NCI-H748 (cell line): ENCODE results near the gene OR2A1.
"Not testable (repeated sequence)": the region's sequence is repeated elsewhere in the genome, so short reads cannot be mapped to it uniquely, and the experiment has no call there.

Experiments used
- DNase-seq: peaks from one replicate; lab custom pipeline; 2025; ENCODE audit not compliant: unreplicated experiment; lab: John Stamatoyannopoulos, UW

The OR2A1 gene, protein sequence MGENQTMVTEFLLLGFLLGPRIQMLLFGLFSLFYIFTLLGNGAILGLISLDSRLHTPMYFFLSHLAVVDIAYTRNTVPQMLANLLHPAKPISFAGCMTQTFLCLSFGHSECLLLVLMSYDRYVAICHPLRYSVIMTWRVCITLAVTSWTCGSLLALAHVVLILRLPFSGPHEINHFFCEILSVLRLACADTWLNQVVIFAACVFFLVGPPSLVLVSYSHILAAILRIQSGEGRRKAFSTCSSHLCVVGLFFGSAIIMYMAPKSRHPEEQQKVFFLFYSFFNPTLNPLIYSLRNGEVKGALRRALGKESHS

DNA sequence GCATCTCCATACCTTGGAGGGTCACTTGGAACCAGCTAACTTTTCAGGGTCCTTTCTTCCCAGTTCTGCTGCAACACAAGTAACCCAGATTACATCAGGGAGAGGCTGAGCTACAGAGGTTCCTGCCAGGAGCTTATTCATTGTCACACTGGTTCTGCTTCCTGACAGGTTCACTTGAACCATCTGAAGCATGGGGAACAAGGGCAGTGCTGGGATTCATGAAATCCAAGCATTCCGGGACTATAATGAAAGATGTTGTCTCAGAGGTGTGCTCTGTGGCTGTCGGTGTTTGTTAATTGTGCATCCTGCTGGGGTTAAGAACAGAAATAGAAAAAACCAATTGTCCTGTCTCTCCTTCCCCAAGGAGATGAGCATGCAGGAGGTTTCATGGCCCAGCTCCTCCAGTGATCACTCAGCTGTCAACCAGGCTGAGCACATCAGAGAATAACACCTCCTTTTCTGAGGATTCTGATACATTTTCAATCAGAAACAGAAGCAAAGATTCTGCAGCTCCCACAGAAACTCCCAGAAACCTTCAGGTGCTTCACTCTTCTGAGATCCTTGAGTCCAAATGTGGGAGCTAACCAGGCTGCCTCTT, at the start of gene OR2A1:
OR2A1 (plus strand) TSS at position 548 of the 598 bp plus-strand sequence. CDS start 5,706 bp downstream, outside the sequence.
- not testable (repeated sequence) for DNase-seq

DNA sequence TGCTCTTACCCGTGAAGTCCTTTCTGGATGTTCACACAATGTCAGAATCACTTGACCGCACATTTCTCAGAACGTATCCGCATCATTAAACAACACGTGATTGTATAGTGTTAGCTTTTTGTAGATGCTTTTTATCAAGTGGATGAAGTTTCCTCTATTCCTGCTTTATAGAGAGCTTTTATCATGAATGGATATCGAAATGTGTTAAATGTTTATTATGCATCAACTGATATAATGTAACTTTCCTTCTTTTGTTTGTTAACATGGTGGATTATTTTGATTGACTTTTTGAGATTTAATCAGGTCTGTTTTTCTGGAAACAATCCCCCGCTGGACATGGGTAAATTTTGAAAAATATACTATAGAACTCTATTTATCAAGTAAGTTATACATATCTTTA, 47.5 kb upstream of the OR2A1 start, which contains the start of gene OR2A7:
OR2A7 (minus strand) TSS at position 101 of the 400 bp plus-strand sequence. CDS start 5,164 bp downstream, outside the sequence.
- not testable (repeated sequence) for DNase-seq

DNA sequence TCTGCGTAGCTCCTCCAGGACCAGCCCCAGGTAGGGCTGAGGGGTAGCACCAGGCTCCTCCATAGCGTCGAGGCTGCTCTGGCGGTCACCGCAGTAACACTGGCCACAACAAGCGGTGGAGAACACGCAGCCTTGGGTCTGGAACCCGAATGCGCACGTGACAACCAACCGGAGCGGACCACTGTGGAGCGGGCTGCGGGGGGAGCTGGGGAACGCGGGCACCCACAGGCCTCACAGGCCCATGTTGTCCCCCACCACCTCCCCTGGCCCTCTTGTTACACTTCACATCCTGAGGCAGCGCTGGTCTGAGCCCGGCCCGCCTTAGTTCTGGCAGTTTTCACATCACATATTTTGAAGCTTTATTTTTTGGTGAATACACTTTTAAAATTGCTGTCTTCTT, 43.0 kb upstream of the OR2A1 start, which contains the start of gene CTAGE8:
CTAGE8 (minus strand) TSS at position 101 of the 400 bp plus-strand sequence; CDS start at position 63, 38 bp downstream.
- not testable (repeated sequence) for DNase-seq

DNA sequence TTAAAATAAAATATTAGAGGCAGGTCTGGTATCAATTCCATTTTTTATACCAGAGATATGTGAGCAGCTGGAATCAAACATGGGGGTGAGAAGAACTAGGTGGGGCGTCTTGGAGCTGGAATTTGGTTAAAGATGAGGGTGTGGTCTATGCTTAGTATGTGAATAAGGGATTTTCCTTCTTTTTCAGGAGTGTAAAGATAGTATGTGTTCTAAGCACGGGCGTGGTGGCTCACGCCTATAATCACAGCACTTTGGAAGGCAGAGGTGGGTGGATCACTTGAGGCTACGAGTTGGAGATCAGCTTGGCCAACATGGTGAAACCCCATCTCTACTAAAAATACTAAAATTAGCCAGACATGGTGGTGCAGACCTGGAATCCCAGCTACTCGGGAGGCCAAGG, 36.9 kb upstream of the OR2A1 start:
- DNase-seq = not testable (repeated sequence)

DNA sequence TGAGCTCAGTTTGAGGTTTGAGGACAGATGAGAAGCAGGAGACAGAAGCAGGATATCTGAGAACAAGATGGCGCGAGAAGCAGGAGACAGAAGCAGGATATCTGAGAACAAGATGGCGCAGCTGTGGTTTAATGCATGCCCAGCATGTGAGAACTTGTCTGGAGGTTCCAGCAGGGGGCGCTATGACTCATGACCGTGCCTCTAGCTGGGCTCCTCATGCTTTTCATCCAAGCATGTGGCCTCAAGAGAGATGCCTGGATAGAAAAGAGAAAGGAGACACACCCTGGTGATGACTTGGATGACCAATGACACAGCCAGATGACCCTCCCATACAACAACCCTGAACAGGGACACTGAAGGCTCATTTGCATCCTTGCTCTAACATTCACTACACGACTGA, 32.2 kb upstream of the OR2A1 start:
- not testable (repeated sequence) for DNase-seq

DNA sequence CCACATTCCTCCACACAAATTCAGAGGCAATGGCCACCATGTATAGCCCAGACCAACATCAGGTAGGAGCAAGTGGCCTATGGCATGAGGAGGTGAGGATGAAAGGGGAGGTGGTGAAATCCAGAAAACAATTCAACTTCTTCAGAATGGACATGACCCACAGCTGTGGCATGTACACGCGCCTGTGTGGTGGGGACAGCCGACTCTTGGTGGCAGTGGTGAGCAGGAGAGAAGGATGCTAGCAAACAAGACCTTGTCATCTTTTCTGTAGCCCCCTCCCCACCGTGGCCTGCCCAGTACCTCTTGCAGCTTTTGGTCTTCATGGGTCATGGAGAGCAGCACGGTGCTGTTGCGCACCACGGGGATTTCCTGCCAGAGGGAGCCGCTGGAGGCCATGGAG, 30.2 kb upstream of the OR2A1 start:
- not testable (repeated sequence) for DNase-seq

DNA sequence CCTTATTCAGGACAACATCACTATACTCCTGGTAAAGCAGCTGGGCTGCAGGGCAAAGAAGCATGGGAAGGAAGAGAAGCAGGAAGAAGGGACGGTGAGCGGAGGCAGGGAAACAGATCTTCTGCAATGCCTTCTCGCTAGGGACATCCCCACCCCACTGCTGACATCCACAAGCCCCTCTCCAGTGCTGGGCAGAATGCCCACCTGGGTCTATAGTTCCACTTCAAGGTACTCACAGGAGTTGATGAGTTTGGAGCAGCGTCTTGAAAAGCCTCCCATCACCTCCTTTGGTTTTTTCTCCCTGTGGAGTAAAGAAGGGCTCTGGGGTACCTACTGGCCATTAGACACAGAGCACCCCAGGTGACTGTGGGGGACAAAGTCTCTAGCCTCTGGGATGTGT, 29.7 kb upstream of the OR2A1 start:
- not testable (repeated sequence) for DNase-seq

DNA sequence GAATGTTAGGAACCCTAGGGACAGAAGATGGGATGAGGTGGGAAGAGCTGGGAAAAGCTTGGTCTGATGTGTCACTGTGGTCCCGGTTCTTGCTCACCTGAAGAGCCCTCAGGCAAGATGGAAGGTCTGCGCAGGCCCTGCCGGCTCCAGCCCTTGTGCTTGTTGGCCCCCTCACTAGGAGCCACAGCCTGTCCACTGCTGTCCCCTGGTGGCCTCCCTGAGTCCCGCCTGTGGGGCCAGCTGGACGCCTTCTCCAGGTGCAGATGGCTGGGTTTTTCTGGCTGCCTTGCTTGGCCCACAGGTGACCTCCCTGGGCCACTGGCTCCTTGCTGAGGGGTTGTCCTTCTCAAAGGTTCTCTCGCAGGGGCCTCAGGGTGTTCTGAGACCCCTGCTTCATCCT, 28.5 kb upstream of the OR2A1 start:
- DNase-seq = not testable (repeated sequence)

DNA sequence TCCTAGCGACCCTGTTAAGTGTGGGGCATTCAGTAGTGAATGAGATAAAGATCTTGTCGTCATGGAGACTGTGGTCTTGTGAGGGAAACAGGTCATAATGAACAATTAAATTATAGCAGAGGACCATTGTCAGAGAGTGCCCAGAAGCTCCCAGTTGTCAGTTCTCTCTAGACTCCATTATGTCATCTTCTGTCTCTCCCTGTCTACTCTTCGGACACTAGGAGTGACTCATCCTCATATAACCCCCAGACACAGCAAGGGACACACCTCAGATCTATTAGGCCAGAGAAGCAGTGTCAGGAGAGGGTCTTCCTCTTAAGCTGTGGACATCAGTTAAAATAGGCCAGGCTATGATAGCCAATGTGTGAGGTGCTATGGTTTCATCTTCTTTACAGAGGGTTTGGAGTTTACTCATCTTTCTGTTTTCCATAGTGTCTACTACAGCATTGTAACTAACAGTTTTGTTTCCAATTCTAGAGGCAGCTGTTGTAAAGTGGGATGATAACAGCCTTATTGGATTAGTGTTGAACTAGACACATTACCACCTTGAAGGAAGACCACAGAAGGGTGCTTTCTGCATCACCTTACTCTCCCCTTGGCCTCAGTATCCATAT, 24.9 kb upstream of the OR2A1 start:
- not testable (repeated sequence) for DNase-seq

DNA sequence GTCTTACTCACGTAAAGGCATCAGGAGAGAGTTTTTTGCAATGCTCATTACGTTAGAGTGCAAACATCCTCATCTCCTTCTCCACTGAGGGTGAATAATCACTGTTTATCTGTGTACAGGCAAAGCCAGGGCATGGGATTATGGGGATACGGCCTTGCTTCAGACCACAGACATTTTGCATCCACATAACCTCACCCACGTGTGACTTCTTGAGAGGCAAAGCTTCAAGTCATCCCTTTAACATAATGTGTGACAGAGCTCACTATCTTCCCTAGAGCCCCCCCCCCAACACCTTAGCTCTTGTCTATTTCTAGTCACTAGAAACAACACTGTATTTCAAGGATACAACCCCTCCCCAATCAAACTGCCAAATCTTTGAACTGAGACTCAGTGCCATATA, 20.6 kb upstream of the OR2A1 start:
- DNase-seq = not testable (repeated sequence)

DNA sequence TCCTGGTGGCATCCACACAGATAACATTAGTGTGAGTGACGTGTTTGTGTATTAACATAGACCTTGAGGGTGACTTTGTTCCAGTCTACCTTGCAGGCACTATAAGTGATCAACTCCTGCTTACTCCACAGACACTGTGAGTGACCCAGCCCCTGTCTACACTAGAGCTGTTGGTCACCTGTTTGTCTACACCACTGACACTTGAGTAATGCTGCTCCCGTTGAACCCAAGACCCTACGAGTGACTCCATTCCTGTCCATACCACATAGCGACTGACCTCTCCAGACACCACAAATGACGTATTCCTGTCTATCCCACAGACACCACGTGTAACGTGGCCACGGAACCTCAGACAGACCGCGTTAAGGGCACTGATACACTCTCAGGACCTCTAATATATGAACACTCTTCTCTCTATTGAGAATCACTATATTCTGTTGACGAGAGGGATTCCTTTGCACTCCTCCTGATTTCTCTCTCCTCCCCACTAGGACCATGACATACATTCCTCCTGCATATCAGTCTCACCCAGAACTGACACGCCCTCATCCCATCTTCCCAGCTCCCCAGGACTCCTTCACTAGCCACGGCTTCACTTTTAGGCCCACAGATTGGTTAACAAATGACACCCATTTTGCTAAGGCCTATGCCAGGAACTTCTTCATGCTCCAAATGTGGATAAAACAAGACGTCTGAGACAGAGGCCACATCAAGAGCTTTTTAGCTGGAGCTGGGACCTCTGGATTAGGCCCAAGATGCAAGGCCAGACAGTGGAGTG, 19.6 kb upstream of the OR2A1 start:
- DNase-seq = not testable (repeated sequence)

DNA sequence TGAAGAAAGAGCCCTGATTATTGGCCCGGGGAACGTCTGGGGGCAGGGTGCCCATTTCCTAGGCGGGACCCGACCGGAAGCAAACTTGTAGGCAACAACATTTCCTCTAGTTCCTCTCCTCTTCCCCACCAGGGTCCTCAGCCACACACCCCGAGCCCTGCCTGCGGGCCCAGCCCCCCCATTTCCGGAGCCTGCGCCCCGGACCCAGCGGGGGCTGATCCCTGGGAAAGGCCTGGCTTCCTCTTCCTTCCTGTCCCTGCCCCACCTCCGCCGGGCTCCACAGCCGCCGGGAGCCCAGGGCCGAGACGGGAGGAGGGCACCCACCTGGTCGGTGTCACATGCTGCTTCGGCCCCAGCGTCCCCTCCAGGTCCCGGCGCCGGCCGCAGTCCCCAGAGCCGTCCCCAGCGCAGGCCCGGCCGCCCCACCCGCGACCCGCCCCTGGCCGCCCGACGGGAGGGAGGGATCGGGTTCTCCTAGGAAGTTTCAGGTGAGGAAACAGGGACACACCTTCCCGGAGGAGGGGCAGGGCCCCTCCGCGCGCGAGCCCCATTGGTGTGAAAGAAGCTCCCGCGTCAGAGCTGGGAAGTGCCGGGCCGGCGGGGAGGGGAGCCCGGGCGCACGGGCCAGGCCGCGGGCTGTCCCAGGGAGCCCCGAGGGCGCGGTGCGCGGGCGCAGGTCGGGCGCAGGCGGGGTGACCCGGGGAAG, 18.3 kb upstream of the OR2A1 start:
- DNase-seq = not testable (repeated sequence)

DNA sequence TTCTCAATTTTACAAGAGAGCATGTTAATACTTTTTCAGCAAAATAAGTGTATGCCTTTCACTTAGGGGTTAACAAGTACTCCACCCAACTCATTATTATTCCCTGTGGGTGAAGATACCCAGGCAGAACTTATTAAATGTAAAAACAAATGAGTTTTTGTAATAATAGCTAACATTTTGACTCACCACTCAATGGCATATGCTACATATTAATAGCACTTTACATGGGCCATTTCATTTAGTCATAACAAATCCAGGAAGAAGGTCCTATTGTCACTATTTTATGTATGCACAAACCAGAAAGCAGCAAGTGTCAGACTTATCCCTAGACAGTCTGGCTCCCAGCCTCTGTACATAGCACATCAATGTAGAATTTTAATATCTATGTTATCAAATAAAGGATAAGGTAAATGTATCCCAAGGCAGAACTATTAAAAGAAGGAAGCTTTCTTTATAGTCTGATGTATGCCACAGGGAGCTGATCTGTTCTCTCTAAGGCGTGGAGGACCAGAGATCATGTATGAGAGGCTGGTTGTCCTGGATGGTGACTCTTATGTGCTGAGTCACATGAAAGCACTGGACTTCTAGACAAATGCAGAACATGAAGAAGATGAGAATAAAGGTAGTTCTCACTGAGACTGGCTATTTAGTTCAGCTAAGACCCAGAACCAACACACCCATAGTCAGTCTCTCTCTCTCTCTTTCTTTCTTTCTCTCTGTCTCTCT, 9.5 kb upstream of the OR2A1 start:
- DNase-seq = not testable (repeated sequence)

DNA sequence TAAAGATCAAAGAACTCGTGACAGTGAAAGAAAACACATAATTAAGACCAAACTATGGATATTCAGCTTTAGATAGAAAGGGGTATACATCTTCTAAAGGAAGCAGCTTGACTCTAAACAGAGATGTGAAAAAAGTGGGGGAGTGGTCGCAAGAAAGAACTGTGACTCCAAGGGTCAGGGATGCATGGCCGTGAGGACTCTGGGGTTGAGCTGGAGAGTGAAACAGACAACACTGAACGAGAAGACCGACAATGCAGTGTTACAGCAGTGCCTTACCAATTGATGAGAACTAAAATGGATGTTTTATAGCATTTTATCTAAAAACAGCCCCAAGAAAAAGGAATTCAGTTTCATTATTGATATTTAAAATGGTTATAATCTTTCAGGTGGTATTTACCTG, 8.6 kb upstream of the OR2A1 start:
- not testable (repeated sequence) for DNase-seq

DNA sequence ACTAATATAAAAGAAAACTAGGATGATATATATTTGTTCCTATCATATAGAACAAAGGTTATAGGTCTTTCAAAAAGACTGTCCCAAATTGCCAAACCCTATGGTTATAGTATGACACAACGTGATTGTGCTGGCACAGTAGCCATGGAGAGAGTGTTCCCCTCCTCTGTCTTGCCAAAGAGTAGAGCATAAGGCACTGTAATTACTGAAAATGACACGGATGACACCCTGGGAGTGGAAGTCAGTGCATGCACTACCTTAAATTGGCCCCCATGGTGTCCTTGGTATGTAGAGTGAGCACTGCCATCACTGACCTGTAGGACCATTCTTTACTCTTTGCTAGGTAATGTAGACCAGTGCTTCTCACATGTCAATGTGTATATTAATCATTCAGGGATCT, 7.1 kb upstream of the OR2A1 start:
- DNase-seq = not testable (repeated sequence)

DNA sequence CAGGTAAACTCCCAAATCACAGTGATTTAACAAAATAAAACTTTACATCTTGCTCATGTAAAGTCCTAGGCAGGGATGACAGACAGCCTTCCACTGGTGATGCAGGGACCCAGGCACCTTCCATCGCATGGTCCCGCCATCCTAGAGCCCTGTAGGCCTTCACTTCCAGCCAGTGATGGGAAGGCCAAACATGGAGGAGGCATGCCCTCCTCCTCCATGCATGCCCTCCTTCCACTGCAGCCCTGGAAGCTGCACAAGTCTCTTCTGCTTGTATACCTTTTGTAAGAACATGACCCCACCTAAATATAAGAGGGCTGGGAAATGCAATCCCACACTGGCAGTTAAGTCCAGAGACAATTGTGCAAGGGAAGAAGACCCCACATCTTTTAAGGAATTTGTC, 2.5 kb upstream of the OR2A1 start:
- DNase-seq = not testable (repeated sequence)

DNA sequence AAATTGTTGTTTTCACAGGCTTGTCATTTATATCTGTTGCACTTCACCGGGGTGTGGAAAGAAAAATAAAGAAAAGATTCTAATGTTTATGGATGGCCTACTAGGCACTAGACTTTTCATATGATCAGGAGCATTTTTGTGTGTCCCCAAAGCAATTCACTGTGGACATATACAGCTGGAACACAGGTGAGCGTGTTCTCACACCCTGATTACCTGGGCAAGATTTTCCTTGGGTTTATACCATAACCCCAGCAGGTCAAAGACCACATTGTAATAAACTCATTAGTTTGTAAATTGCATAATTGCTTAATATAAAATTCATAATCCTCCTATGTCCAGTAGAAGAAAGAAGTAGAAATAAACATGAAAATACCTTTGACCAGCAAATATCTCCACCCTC, 1.0 kb upstream of the OR2A1 start:
- DNase-seq = not testable (repeated sequence)

DNA sequence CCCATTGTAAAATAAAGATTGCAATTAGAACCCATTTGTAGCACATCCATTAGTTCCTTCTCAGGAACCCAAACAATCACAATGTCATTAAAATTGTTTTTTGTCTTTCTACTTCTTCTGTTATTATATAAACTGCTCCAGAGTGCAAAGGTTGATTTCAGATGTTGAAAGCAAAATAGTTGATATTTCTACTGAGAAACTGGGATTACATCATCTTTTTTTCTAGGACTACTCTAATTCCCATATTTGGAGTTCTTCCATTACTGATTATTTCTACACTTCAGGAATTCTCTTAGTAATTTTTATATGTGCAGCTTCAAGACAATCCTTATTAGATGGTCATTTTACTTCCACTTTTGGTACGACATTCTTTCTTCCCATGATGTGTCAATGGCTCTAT, 5.3 kb downstream of the OR2A1 start:
- DNase-seq = not testable (repeated sequence)

DNA sequence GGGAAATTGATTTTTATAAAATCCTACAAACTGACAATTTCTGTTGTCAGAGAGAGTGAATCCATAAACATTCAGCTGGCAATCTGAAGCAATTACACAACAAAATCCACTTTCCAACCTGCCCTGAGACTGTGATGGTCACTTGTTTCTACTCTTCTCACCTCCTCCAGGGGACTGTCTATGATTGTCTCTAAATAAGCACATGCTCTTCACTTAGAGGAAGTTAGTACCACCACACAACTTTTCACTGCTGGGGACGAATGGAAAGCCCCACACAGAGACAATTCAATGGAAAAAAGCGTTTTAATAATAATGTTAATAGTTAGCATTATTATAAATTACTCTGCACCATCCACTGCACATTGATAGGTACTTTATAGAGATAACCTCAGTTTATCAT, 7.3 kb downstream of the OR2A1 start:
- DNase-seq = not testable (repeated sequence)
